Raji (cell line): ENCODE data around the gene PNPLA6.

ENCODE experiments used
- POLR2A ChIP-seq: IDR thresholded peaks from 2 replicates; pipeline ENCODE4 v1.6.1; 2011; ENCODE audit warnings: low read depth, low read length, control low read depth; ENCODE audit not compliant: insufficient read depth

Gene PNPLA6

GRCh38 chr19:7607874-7608560 lies 72.5 kb downstream of the PNPLA6 start:
- no peak for TF ChIP-seq POLR2A

GRCh38 chr19:7610491-7611240 lies 75.1 kb downstream of the PNPLA6 start:
- no peak for TF ChIP-seq POLR2A
